NOMO-1 treated with dmso at 0.1 percent for 144 hours (cell line): ENCODE data around the gene CILP2.
A peak's percentile ranks its signal among the peaks of the same experiment; 100 is the strongest.

Experiments used
- DNase-seq: peaks from one replicate; lab custom pipeline; 2025; ENCODE audit not compliant: unreplicated experiment; lab: John Stamatoyannopoulos, UW

Gene CILP2

DNA sequence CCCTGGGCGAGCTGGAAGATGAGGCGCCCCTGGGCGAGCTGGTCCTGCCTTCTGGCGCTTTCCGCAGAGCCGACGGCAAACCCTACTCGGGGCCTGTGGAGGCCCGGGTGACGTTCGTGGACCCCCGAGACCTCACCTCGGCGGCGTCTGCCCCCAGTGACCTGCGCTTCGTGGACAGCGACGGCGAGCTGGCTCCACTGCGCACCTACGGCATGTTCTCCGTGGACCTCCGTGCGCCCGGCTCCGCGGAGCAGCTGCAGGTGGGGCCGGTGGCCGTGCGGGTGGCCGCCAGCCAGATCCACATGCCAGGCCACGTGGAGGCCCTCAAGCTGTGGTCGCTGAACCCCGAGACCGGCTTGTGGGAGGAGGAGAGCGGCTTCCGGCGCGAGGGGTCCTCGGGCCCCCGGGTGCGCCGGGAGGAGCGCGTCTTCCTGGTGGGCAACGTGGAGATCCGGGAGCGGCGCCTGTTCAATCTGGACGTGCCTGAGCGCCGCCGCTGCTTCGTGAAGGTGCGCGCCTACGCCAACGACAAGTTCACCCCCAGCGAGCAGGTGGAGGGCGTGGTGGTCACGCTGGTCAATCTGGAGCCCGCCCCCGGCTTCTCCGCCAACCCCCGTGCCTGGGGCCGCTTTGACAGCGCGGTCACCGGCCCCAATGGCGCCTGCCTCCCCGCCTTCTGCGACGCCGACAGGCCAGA is 6.3 kb downstream of the CILP2 start:
- DNase-seq: no peak

DNA sequence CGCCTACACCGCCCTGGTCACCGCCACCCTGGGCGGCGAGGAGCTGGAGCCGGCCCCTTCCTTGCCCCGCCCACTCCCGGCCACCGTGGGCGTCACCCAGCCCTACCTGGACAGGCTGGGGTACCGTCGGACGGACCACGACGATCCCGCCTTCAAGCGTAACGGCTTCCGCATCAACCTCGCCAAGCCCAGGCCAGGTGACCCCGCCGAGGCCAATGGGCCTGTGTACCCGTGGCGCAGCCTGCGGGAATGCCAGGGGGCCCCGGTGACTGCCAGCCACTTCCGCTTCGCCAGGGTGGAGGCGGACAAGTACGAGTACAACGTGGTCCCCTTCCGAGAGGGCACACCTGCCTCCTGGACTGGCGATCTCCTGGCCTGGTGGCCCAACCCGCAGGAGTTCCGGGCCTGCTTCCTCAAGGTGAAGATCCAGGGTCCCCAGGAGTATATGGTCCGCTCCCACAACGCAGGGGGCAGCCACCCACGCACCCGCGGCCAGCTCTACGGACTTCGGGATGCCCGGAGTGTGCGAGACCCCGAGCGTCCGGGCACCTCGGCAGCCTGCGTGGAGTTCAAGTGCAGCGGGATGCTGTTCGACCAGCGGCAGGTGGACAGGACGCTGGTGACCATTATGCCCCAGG is 7.0 kb downstream of the CILP2 start:
- no peak for DNase-seq

DNA sequence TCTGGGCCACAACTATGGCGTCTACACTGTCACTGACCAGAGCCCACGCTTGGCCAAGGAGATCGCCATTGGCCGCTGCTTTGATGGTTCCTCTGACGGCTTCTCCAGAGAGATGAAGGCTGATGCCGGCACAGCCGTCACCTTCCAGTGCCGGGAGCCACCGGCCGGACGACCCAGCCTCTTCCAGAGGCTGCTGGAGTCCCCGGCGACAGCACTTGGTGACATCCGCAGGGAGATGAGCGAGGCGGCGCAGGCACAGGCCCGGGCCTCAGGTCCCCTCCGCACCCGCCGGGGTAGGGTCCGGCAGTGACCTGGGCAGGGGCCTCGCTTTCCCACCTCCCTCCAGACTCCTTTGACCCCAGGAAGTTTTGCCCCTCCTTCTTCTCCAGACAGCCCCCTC is 7.6 kb downstream of the CILP2 start:
- DNase-seq: no peak

DNA sequence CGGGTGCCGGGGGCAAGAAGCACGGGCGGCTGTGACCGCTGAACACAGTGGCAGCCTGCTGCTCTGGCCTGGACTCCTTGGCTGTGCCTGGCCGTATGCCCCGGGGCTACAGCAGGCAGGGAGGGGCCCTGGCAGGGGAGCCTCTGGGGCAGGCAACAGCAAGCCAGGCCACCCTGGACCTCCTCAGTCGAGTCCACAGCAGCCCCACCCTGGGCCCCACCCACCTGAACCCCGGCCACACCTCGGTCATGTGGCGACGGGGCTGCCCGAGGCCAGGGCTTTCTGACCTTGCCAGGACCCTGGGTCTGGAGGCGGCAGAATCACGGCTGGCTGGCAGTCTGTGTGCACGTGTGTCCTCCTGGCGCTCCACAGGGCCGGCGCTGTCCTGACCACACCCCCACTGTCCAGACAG is 8.7 kb downstream of the CILP2 start:
- no peak for DNase-seq

DNA sequence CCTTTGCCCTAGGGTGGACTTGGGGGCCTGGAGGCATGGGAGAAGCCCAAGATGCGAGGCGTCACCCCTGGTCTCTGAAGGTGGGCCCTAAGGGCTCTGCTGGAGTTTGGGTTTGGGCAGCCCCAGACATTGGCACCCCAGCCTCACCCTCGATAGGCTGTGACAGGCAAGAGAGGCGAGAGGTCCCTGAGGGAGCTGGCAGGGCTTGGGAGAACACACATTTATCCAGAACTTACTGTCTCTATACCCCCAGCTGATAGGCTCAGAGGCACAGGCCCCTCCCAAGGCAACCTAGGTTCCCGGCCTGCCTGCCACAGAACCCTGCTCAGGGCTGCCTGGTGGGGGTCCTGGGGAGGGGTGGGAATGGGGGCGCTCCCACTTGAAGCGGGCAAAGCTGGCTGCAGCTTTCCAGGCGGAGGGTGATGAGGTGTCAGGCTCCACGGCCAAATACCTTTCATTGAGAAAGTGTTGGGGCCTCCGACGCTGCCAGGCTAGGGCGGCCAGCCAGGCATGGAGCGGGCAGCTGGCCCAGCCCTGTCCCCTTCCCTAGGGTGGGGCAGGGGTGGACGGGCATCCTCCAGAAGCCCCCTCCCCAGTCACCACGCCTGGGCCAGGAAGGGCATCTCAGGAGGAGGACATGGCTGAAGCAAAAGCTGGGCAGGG is 9.7 kb downstream of the CILP2 start:
- DNase-seq: no peak

DNA sequence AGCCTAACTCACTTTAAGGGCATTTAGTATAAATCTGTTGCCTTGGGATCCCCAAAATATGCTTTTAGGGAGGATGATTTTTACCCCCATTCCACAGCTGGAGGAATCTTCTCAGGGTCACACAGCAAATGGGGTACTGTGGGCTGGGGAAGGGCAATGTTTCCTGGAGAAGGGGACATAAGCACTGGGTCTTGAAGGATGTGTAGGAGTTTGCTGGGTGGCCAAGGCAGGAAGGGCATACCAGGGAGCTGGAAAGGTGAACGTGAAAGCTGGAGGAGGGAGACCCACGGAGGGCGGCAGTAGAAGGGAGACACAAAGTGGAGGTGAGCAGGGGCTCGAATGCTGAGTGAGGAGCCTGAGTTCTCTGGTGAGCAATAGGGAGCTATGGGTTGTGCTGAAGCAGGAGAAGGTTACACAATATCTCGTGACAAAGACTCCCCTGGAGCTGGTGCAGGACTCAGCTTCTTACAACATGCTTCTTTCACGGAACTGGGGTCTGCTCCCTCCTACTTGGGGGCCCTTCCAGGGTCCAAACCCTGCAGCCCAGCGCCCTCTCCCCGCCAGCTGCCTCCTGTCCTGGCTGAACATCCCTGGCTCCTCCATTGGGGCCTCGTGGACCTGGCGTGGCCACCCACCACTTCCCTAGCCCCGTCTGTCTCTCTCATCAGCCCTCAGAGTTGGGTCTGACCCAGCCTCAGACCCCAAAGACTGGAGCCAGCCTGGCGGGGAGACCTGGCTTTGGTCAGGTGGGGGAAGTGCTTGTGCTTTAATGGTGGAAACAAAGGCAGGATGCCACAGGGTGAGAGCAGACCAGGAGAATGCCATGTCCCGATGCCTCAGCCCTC is 11.1 kb downstream of the CILP2 start:
- no peak for DNase-seq

DNA sequence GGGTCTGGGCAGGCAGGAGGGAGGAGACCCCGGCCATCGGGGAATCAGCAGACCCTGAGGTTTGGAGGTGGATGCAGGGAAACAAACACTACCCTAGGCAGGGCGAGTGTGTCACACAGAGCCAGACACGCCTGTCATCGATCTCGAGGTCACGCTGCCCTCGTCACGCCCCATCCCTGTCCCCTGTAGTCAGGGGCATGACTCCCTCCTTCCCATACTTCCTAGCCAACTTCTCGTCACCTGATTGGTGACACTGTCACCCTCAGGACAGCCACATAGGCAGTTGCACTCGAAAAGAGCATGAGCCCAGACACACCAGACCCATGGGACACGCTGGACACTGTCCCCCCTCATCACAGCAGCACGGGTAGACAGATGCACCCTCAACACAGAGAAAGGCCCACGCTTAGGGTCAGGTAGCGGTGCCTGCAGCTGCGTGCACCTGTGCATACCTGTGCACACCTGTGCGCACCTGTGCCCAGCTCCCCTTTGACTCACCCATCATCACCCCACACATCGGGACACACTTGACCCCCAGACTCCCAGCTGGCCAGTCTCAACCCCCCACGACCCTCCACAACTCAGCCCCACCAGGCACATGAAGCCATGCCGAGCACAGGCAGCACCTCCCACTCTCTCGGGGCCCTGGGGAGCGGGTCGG is 11.9 kb downstream of the CILP2 start:
- no peak for DNase-seq

DNA sequence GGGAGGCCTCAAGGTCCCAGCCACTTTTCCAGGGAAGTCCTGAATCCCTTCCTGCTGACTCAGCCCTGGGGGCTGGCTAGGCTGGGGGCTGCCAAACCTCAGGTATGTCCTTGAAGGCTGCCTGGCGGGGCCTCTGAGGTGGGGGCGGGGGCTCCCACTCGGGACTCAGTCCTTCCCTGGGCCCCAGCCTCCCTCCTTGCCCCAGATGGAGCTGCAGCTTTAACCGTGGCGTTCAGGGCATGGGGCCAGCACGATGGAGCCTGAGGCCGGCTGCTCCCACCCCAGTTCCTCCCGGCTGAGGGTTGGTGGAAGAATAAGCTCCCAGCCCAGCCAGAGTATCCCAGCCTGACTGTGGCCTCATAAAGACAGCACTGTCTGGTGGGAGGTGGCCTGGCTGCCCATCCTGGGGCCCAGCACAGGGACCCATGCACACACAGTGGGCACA is 12.4 kb downstream of the CILP2 start:
- no peak for DNase-seq

DNA sequence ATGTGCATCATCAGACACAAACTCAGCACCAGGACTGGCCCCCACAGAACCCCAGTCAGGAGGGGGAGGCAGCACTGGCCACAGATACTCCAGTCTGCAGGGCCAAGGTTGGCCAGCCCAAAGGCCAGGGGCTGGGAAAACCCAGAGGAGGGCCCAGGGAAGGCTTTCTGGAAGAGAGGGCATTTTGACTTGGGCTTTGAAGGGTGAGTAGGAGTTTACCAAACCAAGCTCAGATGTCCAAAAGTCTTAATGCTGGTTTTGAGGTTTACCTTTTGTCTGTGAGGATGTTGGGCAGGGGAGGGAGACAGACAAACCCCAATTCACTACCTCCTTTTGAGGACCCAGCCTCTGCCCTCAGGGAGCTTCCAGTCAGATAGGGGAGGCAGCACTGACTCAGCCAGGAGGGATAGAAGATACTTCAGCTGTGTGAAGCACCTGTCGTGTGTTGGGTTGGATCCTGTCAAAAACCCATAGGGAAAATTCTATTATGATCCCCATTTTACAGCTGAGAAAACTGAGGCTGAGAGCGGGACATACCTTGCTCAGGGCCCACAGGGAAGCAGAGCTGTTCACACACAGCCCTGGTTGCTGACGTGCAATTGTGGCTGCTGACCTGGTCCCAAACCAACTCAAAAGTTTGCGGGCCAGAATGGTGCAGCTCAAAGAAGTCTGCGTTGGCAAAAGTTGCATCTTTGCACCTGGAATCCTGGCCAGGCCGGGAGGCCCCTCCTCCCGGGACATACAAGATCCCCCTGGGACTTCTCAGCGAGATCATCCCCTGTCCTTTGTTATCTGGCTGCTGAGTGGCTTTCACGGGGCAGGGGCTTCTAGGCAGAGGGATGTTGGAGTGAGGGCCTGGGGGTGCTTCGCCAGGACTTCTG is 13.1 kb downstream of the CILP2 start:
- no peak for DNase-seq

DNA sequence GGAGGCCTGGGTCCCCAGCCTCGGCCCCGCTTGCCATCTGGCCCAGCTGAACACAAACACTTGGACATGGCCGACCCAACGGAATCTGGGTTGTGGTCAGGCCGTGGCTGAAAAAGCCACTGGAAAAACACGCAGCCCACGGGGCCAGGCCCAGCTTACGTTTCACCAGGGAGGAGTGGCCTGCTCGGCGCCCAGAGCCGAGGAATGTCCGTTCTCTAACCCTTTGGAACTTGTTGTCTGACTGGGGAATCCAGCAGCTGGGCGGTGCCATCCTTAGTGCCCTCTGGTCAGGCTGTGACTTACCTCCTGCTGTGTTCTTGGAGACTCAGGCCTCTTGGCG is 13.8 kb downstream of the CILP2 start:
- DNase-seq: no peak

DNA sequence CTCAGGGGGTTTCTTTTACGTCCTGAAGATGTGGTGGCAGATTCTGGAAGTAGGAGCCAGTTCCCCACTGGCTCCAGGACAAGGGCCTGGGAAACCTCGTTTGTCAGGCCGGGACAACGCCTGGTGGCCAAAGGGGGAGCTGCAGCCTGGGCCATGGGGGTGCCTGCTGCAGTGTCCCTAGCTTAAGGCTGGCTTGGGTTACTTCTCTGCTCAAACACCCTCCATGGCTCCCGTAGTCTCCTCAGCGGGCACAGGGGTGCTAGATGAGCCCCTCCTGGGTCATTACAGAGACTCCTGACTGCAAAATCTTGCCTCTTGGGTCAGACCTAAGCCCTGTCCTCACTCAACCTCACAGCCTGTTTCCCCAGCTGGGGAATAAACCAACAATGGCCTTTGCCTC is 14.7 kb downstream of the CILP2 start:
- no peak for DNase-seq

DNA sequence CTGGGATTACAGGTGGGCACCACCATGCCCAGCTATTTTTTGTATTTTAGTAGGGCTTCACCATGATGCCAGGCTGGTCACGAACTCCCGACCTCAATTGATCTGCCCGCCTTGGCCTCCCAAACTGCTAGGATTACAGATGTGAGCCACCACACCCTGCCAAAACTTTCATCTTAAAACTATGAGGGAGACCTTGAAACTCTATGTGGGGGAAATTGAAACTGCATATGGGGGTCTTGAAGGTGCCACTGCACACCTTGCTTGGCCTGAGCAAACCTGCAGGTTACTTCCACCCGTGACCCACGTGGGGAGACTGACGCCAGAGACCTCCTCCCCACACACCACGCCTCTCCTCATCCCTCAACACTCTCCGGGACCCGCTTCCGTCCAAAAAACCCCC is 15.6 kb downstream of the CILP2 start:
- DNase-seq: no peak

DNA sequence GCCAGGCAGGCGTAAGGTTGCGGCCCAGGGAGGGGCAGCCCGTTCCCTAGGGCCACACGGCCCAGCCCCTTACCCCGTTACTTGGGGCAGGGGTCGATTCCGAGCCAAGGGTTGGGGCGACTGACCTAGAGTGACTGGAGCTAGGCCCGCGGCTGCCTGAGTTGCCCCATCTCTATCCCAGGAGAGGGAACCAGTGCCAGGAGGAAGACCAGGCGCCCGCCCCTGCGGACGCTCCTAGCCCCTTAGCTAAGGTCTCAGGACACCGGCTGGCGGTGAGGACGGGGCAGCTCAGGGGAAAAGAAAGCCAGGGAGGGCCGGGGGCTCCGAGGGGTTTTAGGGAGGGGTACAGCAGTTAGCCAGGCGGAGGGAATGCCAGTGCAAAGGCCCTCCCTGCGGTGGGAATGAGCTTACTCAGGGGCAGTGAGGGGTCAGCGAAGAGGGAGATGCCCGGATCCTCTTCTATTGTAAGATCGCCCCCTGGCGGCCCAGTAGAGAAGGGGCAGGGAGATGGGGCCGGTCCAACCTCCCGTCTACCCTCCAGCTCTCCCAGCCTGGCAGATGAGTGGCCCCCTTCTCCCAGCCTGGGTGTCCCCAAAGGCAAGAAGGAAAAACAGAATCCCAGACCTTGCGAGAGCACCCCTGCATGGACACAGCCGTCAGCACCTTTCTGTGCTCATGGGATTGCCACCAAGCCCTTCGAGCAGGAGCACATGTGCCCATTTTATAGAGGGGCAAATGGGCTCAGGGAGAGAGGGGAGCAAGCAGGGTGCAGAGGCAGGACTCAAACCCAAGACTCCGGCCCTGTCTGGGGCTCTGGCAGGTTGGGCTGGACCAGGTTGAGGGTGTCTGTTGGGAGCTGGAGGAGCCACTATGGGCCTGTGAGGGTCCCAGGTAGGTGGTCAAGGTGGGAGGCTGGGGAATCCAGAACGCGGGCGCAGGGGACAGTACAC is 16.3 kb downstream of the CILP2 start:
- peak; percentile 33 for DNase-seq

DNA sequence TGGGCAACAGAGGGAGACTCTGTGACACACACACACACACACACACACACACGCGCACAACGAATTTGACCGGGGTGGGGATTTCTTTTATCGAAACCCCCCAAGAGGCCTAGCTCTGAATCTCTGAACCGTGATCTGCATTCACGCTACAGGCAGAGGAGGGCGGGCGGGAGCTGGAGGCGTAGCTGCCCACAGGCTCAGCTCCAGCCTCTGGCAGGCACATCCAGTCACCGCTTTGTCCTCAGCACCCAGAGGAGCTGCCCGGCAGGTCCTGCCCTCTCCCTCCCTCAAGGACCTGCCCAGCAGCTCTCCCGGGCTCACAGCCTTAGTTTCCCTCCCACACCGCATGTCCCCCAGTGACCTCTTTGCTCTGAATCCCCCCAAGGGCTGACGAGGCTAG is 20.0 kb downstream of the CILP2 start:
- no peak for DNase-seq

DNA sequence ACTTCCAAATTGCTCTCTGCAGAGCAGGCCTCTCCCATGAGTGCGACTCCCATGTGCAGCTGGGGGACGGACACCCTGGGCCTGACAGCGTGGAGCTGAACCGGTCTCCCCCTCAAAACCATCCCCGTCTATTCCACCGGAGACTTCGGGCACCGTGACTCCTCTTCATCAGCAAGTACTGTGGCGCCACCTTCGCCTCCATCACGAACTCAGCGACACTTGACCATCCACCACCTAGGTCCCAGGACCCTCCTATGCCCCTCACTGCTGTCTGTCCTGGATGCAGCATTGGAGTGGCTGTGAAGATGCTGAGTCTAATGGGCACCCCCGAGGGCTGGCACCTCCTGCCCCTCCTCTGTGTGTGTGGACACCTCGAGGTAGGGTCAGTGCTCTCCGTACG is 20.6 kb downstream of the CILP2 start:
- no peak for DNase-seq

DNA sequence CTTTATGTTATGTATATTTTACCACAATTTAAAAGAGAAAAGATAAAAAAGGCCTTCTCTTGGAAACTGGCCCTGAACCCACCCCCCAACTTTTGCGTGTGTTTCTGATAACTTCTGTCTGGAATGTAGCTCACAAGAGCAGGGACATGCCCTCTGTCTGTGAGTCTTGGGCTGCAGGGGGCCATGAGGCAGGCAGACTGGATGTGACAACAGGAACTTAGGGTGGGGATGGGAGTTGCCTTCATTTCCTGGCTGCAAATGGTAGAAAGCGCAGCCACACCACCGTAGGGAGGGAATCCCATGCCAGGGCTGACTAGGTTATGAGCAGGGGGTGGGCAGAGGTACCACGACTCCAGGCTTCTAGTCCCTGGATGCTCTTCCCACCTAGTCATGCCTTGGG is 21.9 kb downstream of the CILP2 start:
- DNase-seq: no peak

DNA sequence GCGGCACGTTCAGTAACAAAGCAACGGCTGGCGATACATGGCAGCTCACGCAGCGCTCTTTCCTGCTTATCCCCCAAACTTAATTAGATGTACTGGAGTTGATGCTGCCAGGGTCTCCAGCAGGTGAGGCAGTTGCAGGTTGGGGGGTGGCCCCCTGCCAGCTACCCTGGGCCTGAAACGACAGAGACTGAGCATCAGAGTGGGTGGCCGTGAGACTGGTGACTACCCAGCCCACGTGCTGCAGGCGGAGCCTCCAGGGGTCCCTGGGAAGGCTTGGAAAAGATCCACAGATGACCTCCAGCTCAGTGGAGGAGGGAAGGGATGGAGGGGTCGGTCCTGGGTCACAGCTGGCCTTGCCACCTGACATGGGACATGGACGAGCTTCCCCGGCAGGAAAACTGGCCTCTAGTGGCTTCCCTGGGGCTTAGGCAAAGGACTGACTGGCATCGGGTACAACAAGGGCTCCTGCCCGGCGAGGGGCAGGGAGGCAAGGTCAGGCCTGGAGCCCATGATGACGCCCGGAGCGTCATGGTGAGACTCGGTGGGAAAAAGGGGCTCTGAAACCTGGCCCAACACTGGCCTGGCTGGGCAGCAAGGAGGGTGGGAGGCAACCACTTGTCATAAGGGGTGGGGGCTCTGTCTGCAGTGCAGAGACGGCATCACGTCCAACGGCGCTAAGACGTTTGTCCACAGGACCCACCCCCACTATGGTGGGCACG is 24.0 kb downstream of the CILP2 start:
- no peak for DNase-seq

DNA sequence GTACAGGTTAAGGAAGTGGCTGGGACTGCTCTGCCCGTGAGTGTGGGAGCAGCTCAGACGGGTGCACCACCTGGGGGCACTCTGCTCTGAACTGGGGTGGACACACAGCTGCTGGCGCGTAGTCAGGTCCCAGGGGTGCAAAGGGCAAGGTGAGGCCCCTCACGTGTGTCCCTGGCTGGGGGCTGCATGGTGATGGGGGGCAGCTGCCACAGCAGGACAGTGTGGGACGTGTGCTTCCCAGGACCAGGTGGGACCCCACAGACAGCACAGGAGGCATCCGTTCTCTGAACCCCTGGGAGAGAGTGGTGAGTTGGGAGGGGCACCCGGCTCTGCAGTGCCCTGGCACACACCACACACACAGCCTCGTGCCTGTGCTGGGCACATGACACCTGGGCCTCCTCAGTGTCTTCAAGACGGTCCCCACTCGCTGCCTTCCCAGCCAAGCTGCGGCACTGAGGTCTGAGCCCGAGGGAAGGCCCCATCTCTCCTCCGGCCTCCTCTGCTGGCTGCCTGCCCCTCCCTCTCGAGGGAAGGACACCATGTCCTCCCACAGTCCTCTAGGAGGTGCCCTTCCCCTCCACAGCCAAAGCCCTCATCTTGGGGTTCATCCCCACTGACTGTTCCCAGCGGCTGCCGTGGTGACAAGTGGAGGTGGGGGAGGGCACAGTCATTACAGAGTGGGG is 24.7 kb downstream of the CILP2 start:
- no peak for DNase-seq
